Activated CD4-positive, alpha-beta T cell treated with anti-CD3 and anti-CD28 coated beads, Interleukin-2, amount 10 ng/mL, durations not matched to agents 24 days and 14 days (primary cell): ENCODE measurements around the gene LAGE3. TPM values are rescaled to one million over a fixed set of nuclear protein-coding genes. Genes with fewer than 3 reads are reported as not detected.

Source experiments
- DNase-seq: peaks from one replicate; pipeline ENCODE4 v3.0.0; 2022
- H3K27ac Mint-ChIP-seq: one replicate; pipeline ENCODE4 v1.8.0; 2022; ENCODE audit warnings: mild to moderate bottlenecking, mixed read lengths
- H3K27me3 Mint-ChIP-seq: one replicate; pipeline ENCODE4 v1.8.0; 2022; ENCODE audit warnings: mixed read lengths
- H3K36me3 Mint-ChIP-seq: one replicate; pipeline ENCODE4 v1.8.0; 2022; ENCODE audit warnings: low read depth, mild to moderate bottlenecking, mixed read lengths
- H3K4me1 Mint-ChIP-seq: one replicate; pipeline ENCODE4 v1.8.0; 2021; ENCODE audit warnings: mixed read lengths
- H3K4me3 Mint-ChIP-seq: one replicate; pipeline ENCODE4 v1.8.0; 2022; ENCODE audit warnings: mild to moderate bottlenecking, moderate library complexity, mixed read lengths
- H3K9me3 Mint-ChIP-seq: one replicate; pipeline ENCODE4 v1.8.0; 2021; ENCODE audit warnings: mixed read lengths
- intact Hi-C: fragments of 100-400 bp; cut with micrococcal nuclease; formaldehyde crosslinking; loops from one replicate; pipeline ENCODE4 v1.15.1; 2023
- total RNA-seq: library from RNA; stranded (reverse); gene quantifications from 2 replicates; pipeline ENCODE4 v1.2.3, GENCODE V29; 2022

The LAGE3 gene
- total RNA-seq, 1 donor from 2014 or later = 53.1 TPM

DNA sequence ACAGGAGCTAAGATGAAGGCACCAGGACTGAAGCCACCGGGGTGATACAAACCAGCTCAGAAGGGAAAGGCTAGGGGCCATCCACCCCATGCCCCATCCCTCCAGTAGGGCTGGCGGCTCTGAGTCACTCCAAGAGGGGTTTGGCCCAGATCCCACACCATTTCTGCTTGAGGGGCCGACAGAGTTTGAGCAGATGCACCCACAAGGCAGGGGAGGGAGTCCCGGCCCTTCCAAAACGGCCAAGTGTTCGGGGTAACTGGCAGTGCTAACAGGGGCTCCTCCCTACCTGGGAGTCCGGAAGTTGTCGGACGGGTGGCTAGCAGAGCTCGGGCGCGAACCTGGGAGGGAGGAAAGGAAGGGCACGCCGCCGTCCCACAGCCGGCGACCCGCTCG, 10.9 kb upstream of the LAGE3 start:
- H3K4me1 Mint-ChIP-seq = peaks cover 15% of the 10 kb centered on the region
- peak overlapping the region; percentile 91 for H3K4me3 Mint-ChIP-seq
- peak overlapping the region; percentile 86 for H3K27ac Mint-ChIP-seq
- no peaks in the 10 kb centered on the region for H3K27me3 Mint-ChIP-seq
- intact Hi-C loops = loop anchor here (1.0 to 5.0 kb wide), 4 partner anchors 11 to 53 kb away; partner anchors contain the start of genes FAM3A, GDI1 and LAGE3
- peaks cover 3% of the 10 kb centered on the region for H3K36me3 Mint-ChIP-seq
- H3K9me3 Mint-ChIP-seq = no peaks in the 10 kb centered on the region
- peak; percentile 77 for DNase-seq

- peaks cover 3% of the 10 kb centered on the region for H3K36me3 Mint-ChIP-seq
- peak overlapping the region; percentile 91 for H3K4me3 Mint-ChIP-seq
- H3K27me3 Mint-ChIP-seq = no peaks in the 10 kb centered on the region
- intact Hi-C loops = no loop called here
- no peak for DNase-seq
- peaks cover 15% of the 10 kb centered on the region for H3K4me1 Mint-ChIP-seq
- no peak overlapping the region for H3K27ac Mint-ChIP-seq
- no peaks in the 10 kb centered on the region for H3K9me3 Mint-ChIP-seq
Observed at GRCh38 chrX:154489182-154489581, 10.1 kb upstream of the LAGE3 start.

DNA sequence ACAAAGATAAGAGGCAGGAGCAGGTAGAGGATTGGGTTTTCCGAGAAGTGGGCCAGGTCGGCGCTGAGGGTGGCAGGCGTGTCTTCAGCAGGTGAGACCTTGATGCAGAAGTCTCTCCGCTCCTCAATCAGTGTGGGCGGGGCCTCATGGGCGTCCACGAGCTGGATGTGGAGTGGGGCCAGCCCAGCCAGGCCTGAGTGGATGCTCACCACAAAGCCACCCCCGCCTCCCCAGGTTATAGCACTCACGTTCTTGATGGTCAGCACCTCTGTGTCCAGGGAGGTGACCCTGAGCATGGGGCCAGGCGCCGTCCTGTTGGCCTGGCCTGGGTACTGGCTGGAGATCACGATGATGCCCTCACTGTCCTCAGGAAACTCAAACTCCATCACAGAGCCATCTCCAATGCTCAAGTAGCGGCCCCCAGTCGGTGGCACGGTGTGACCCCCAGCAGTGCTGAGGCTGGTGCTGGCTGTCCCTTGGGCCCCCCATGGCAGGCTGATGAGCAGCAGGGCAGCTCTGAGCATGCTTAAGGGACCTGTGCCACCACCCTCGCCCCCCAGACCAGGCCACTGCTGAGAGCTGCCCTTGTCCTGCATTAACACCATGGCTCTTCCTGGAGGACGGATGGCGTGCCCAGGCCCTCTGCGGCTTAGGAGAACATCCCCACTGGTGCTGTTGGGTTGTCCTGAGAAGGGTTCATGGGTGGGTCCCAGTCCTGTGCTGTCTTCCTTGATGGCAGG, 9.4 kb upstream of the LAGE3 start:
- Mint-ChIP-seq H3K27ac (no peak overlapping the region), H3K9me3 (no peaks in the 10 kb centered on the region), H3K4me1 (peaks cover 16% of the 10 kb centered on the region), H3K36me3 (peaks cover 4% of the 10 kb centered on the region), H3K4me3 (peak overlapping the region; percentile 19), H3K27me3 (no peaks in the 10 kb centered on the region)
- intact Hi-C loops = no loop called here
- DNase-seq = no peak

GRCh38 chrX:154487518-154488290, 8.6 kb upstream of the LAGE3 start:
- intact Hi-C loops = no loop called here
- Mint-ChIP-seq H3K27ac (no peak overlapping the region), H3K36me3 (peaks cover 7% of the 10 kb centered on the region), H3K9me3 (no peaks in the 10 kb centered on the region), H3K27me3 (no peaks in the 10 kb centered on the region), H3K4me1 (peaks cover 19% of the 10 kb centered on the region), H3K4me3 (peak overlapping the region; percentile 75)
- DNase-seq = no peak

DNA sequence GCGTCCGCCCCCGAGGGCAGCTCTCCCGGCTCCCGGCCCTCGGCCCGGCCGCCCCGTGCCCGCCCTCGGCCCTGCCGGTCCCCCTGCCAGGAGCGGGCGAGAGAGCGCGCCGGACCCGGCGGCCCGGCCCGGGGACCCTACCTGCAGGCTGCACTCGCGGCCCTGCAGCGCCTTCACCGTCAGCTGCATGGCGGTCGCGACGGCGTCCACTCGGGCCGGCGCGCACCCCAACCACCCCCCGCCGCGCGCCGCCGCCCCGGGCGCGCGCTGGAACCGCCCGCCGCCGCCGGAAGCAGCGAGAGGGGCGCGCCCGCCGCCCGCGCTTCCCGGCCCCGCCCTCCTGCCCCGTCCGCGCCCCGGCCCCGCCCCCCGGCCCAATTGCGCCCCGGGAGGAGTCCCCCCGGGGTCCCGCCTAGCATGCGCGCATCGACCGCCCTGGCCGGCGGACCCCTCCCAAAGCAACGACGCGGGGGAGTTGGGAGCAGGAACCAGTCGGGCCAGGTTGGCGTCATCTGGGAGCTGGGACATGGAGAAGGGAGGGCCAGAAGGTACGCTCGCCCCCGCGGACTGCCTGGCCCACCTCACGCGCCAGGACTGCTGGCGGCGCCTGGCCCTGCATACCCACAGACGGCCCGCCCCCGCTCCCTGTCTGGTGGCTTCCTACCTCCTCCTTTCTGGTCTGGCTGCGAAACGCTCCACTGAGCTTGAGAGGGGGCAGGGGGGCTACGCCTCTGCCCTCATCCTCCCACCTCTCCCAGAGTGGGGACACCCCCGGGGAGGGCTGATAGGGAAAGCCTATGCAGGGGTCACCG, 7.5 kb upstream of the LAGE3 start, which contains the start of gene UBL4A:
TSS of gene UBL4A (minus strand) at position 220 of the 812 bp plus-strand sequence. CDS start at position 189, 31 bp downstream.
- peak; percentile 87 for DNase-seq
- Mint-ChIP-seq H3K4me3 (peak within 1 kb of the TSS; percentile 75), H3K4me1 (peaks cover 19% of the 10 kb centered on the region), H3K27me3 (no peaks in the 10 kb centered on the region), H3K9me3 (no peaks in the 10 kb centered on the region), H3K36me3 (peaks cover 7% of the 10 kb centered on the region), H3K27ac (peak within 1 kb of the TSS; percentile 53)
- intact Hi-C loops = no loop called here

DNA sequence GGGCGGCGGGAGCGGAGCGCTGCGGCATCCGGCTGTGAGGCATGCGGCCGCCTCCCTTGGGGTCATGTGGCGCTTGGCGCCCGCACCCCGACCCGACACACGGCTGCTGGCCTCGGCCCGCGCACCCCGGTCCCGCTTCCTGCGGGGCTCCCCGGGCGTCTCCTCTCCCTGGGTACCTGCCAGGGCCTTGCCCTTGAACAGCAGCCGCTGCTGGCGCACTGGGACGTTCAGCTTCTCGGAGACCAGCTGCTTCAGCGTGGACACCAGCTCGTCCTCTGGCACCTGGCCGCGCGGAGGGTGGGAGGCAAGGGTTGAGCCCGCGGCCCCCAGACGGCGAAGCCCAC, 6.9 kb upstream of the LAGE3 start:
- DNase-seq = peak; percentile 81
- Mint-ChIP-seq H3K4me3 (peak overlapping the region; percentile 45), H3K36me3 (peaks cover 7% of the 10 kb centered on the region), H3K27ac (no peak overlapping the region), H3K27me3 (no peaks in the 10 kb centered on the region), H3K9me3 (no peaks in the 10 kb centered on the region), H3K4me1 (peaks cover 17% of the 10 kb centered on the region)
- intact Hi-C loops = no loop called here

DNA sequence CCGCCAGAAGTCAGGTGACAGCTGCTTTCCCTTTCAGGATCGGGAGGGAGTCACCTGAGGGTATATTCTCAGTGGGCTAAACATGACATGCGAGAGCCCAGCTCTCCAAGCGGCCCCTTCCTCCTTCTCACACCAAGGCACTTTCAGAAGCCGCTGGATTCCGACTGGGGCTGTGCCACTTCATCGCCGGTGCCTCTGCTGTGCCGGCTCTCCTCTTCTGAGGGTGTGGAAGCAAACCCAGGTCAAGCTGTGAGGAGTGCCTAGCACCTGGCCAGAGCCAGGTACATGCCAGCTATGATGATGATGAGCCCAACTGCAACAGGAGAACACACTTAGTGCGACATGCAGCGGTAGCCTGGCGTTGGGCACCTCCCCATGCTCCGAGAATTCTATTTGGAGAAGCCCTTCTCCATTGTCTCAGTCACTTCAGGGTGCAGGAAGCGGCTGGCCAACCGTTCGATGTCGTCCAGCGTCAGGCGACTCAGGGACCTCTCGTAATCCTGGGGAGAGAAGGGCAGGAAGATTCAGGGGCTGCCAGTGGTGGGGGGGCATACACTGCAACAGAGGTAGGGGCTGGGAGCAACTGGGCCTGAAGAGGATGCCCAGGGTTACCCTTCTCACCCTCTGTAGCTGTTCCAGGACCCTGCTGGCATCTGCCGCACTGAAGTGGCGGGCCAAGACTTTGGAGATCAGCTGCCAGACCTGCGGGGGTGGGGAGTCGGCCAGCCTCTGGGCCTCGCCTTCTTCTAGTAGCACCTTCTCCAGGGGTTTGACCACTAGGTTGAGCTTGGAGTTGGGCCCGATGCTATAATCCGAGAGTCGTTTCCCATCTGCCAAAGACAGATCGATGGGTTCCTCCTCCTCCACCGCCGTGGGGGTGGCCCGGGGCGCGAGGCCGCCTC, 6.3 kb upstream of the LAGE3 start:
- Mint-ChIP-seq H3K27ac (no peak overlapping the region), H3K36me3 (peaks cover 7% of the 10 kb centered on the region), H3K27me3 (no peaks in the 10 kb centered on the region), H3K9me3 (no peaks in the 10 kb centered on the region), H3K4me1 (peaks cover 17% of the 10 kb centered on the region), H3K4me3 (peak overlapping the region; percentile 74)
- DNase-seq = no peak
- intact Hi-C loops = no loop called here

GRCh38 chrX:154484255-154485149, 5.4 kb upstream of the LAGE3 start:
- no peak for DNase-seq
- Mint-ChIP-seq H3K27me3 (no peaks in the 10 kb centered on the region), H3K9me3 (no peaks in the 10 kb centered on the region), H3K36me3 (peaks cover 7% of the 10 kb centered on the region), H3K4me3 (peak overlapping the region; percentile 37), H3K4me1 (peaks cover 15% of the 10 kb centered on the region), H3K27ac (no peak overlapping the region)
- intact Hi-C loops = no loop called here

- no peak for DNase-seq
- Mint-ChIP-seq H3K9me3 (no peaks in the 10 kb centered on the region), H3K27ac (no peak overlapping the region), H3K4me3 (no peak overlapping the region), H3K27me3 (no peaks in the 10 kb centered on the region), H3K4me1 (peaks cover 14% of the 10 kb centered on the region), H3K36me3 (peaks cover 7% of the 10 kb centered on the region)
- intact Hi-C loops = no loop called here
Observed at GRCh38 chrX:154483325-154483724, 4.2 kb upstream of the LAGE3 start.

DNA sequence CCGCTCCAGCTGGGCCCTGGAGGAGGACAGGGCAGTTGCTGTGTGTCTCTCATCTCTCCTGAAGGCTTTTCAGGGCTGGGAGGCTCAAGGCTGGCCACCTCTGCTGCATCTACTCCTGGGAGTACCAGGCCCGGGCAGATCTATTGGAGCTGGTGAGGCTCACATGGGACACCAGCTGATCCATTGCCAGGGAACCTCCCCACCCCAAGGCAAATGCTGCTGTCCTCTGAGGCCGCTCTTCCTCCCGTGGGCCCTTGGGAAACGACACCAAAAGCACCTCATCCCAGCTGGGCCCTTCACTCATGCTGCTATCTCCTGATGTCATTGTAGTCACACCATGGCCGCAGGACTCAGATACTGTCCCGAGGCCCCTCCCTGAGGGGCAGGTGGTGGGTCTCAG, 3.7 kb upstream of the LAGE3 start:
- intact Hi-C loops = no loop called here
- no peaks in the 10 kb centered on the region for H3K27me3 Mint-ChIP-seq
- H3K9me3 Mint-ChIP-seq = no peaks in the 10 kb centered on the region
- H3K4me3 Mint-ChIP-seq = no peak overlapping the region
- no peak for DNase-seq
- H3K36me3 Mint-ChIP-seq = peaks cover 7% of the 10 kb centered on the region
- no peak overlapping the region for H3K27ac Mint-ChIP-seq
- peaks cover 12% of the 10 kb centered on the region for H3K4me1 Mint-ChIP-seq

GRCh38 chrX:154481911-154482601, 3.0 kb upstream of the LAGE3 start:
- H3K9me3 Mint-ChIP-seq = no peaks in the 10 kb centered on the region

GRCh38 chrX:154481195-154481594, 2.1 kb upstream of the LAGE3 start:
- intact Hi-C loops = no loop called here
- Mint-ChIP-seq H3K4me1 (peaks cover 17% of the 10 kb centered on the region), H3K27me3 (no peaks in the 10 kb centered on the region), H3K9me3 (no peaks in the 10 kb centered on the region), H3K27ac (no peak overlapping the region), H3K4me3 (no peak overlapping the region), H3K36me3 (peaks cover 7% of the 10 kb centered on the region)
- DNase-seq = no peak

More at GRCh38 chrX:154481911-154482601, 3.0 kb upstream of the LAGE3 start:
- Mint-ChIP-seq H3K4me1 (peaks cover 19% of the 10 kb centered on the region), H3K27me3 (no peaks in the 10 kb centered on the region), H3K27ac (no peak overlapping the region), H3K4me3 (no peak overlapping the region), H3K36me3 (peaks cover 7% of the 10 kb centered on the region)
- intact Hi-C loops = no loop called here
- no peak for DNase-seq
